GM12891 (cell line): ENCODE results near the gene U2AF1L4.
"Not testable (repeated sequence)": the region's sequence is repeated elsewhere in the genome, so short reads cannot be mapped to it uniquely, and the experiment has no call there.

Experiments
- POLR2A ChIP-seq: IDR thresholded peaks from 2 replicates; pipeline ENCODE4 v1.6.1; 2011; ENCODE audit warnings: low read depth, low read length, control low read depth
- POU2F2 ChIP-seq: IDR thresholded peaks from 2 replicates; pipeline ENCODE4 v1.6.1; 2011; ENCODE audit warnings: low read depth, mild to moderate bottlenecking, control low read depth, low read length, moderate library complexity

GRCh38 chr19:35724132-35724531 lies 21.1 kb downstream of the U2AF1L4 start:
- TF ChIP-seq POLR2A, POU2F2: not testable (repeated sequence)
